Lower leg skin (tissue), 3 donors: ENCODE results near the gene ELK4.

Experiments
- CTCF ChIP-seq, 3 donors: fragments of 450-650 bp; IDR thresholded peaks; one replicate each; pipeline ENCODE4 v1.5.1; 2016; ENCODE audit warnings: antibody characterized with exemption in 3 of 3, mild to moderate bottlenecking in 3 of 3, moderate library complexity in 2 of 3
- POLR2A ChIP-seq, 2 donors: fragments of 450-650 bp; IDR thresholded peaks; one replicate each; pipeline ENCODE4 v1.6.1; 2016 to 2017; ENCODE audit warnings: antibody characterized with exemption in 2 of 2, mild to moderate bottlenecking in 1 of 2, moderate library complexity in 1 of 2

GRCh38 chr1:205612104-205612503 lies 19.7 kb downstream of the ELK4 start:
- TF ChIP-seq POLR2A (IDR thresholded peaks at IDR 0.05) (no peak), CTCF (IDR thresholded peaks at IDR 0.05) (no peak)
